Measurements from ENCODE around the gene PANX2. TPM values are rescaled to one million over a fixed set of nuclear protein-coding genes. Genes with fewer than 3 reads are reported as not detected.

Gene PANX2
- total RNA-seq, 1 donor = under 0.01 TPM

- no peaks in the 10 kb centered on the region for H3K79me2 ChIP-seq (ENCODE audit: insufficient read depth, low read length)
- no peak overlapping the region for H3K27ac ChIP-seq (ENCODE audit: low read depth, low read length)
- no peak for TF ChIP-seq CTCF (IDR thresholded peaks at IDR 0.05; ENCODE audit: extremely low read depth, low read depth, low read length)
- no peak overlapping the region for H3K4me3 ChIP-seq (ENCODE audit: insufficient read depth, low read length)
- H3K4me1 ChIP-seq (ENCODE audit: insufficient read depth, low read length) = no peaks in the 10 kb centered on the region
- peaks cover 8% of the 10 kb centered on the region for H3K27me3 ChIP-seq (ENCODE audit: insufficient read depth, low read length)
- no peak overlapping the region for H3K4me2 ChIP-seq (ENCODE audit: insufficient read depth, low read length)
- peaks cover 5% of the 10 kb centered on the region for H3K9me3 ChIP-seq (ENCODE audit: low read depth, low read length)
- no peaks in the 10 kb centered on the region for H4K20me1 ChIP-seq (ENCODE audit: insufficient read depth, low read length)
- no peak for DNase-seq (ENCODE audit: insufficient read length, low spot score, missing footprints)
- no peak overlapping the region for H2AFZ ChIP-seq (ENCODE audit: low read length)
- no peaks in the 10 kb centered on the region for H3K36me3 ChIP-seq (ENCODE audit: insufficient read depth, low read length)
Measured at GRCh38 chr22:50125029-50125428, 45.5 kb upstream of the PANX2 start.

- no peaks in the 10 kb centered on the region for H3K36me3 ChIP-seq (ENCODE audit: insufficient read depth, low read length)
- no peak for TF ChIP-seq CTCF (IDR thresholded peaks at IDR 0.05; ENCODE audit: extremely low read depth, low read depth, low read length)
- no peak for DNase-seq (ENCODE audit: insufficient read length, low spot score, missing footprints)
- peak overlapping the region; percentile 8 for H3K4me2 ChIP-seq (ENCODE audit: insufficient read depth, low read length)
- H3K79me2 ChIP-seq (ENCODE audit: insufficient read depth, low read length) = no peaks in the 10 kb centered on the region
- H2AFZ ChIP-seq (ENCODE audit: low read length) = peak overlapping the region; percentile 22
- H3K27ac ChIP-seq (ENCODE audit: low read depth, low read length) = no peak overlapping the region
- H4K20me1 ChIP-seq (ENCODE audit: insufficient read depth, low read length) = no peaks in the 10 kb centered on the region
- H3K4me3 ChIP-seq (ENCODE audit: insufficient read depth, low read length) = no peak overlapping the region
- H3K27me3 ChIP-seq (ENCODE audit: insufficient read depth, low read length) = peaks cover 2% of the 10 kb centered on the region
- no peaks in the 10 kb centered on the region for H3K9me3 ChIP-seq (ENCODE audit: low read depth, low read length)
- H3K4me1 ChIP-seq (ENCODE audit: insufficient read depth, low read length) = no peaks in the 10 kb centered on the region
Measured at GRCh38 chr22:50129121-50129736, 41.3 kb upstream of the PANX2 start.

- TF ChIP-seq CTCF (IDR thresholded peaks at IDR 0.05; ENCODE audit: extremely low read depth, low read depth, low read length) = no peak
Measured at GRCh38 chr22:50131894-50132293, 38.6 kb upstream of the PANX2 start.

GRCh38 chr22:50134481-50134880, 36.0 kb upstream of the PANX2 start:
- no peaks in the 10 kb centered on the region for H3K79me2 ChIP-seq (ENCODE audit: insufficient read depth, low read length)
- no peaks in the 10 kb centered on the region for H4K20me1 ChIP-seq (ENCODE audit: insufficient read depth, low read length)
- no peaks in the 10 kb centered on the region for H3K4me1 ChIP-seq (ENCODE audit: insufficient read depth, low read length)
- H3K4me3 ChIP-seq (ENCODE audit: insufficient read depth, low read length) = no peak overlapping the region
- no peaks in the 10 kb centered on the region for H3K36me3 ChIP-seq (ENCODE audit: insufficient read depth, low read length)
- H3K27ac ChIP-seq (ENCODE audit: low read depth, low read length) = no peak overlapping the region
- no peak overlapping the region for H2AFZ ChIP-seq (ENCODE audit: low read length)
- peaks cover 18% of the 10 kb centered on the region for H3K27me3 ChIP-seq (ENCODE audit: insufficient read depth, low read length)
- TF ChIP-seq CTCF (IDR thresholded peaks at IDR 0.05; ENCODE audit: extremely low read depth, low read depth, low read length) = no peak
- no peak for DNase-seq (ENCODE audit: insufficient read length, low spot score, missing footprints)
- H3K4me2 ChIP-seq (ENCODE audit: insufficient read depth, low read length) = no peak overlapping the region
- H3K9me3 ChIP-seq (ENCODE audit: low read depth, low read length) = no peaks in the 10 kb centered on the region

More at GRCh38 chr22:50131894-50132293, 38.6 kb upstream of the PANX2 start:
- Histone ChIP-seq H3K4me2 (ENCODE audit: insufficient read depth, low read length) (no peak overlapping the region), H3K36me3 (ENCODE audit: insufficient read depth, low read length) (no peaks in the 10 kb centered on the region), H4K20me1 (ENCODE audit: insufficient read depth, low read length) (no peaks in the 10 kb centered on the region), H3K27ac (ENCODE audit: low read depth, low read length) (no peak overlapping the region), H2AFZ (ENCODE audit: low read length) (no peak overlapping the region), H3K9me3 (ENCODE audit: low read depth, low read length) (no peaks in the 10 kb centered on the region), H3K4me1 (ENCODE audit: insufficient read depth, low read length) (no peaks in the 10 kb centered on the region), H3K27me3 (ENCODE audit: insufficient read depth, low read length) (peaks cover 13% of the 10 kb centered on the region), H3K79me2 (ENCODE audit: insufficient read depth, low read length) (no peaks in the 10 kb centered on the region), H3K4me3 (ENCODE audit: insufficient read depth, low read length) (no peak overlapping the region)
- DNase-seq (ENCODE audit: insufficient read length, low spot score, missing footprints) = no peak
